Measurements from ENCODE around the gene SAMD4B.

DNA sequence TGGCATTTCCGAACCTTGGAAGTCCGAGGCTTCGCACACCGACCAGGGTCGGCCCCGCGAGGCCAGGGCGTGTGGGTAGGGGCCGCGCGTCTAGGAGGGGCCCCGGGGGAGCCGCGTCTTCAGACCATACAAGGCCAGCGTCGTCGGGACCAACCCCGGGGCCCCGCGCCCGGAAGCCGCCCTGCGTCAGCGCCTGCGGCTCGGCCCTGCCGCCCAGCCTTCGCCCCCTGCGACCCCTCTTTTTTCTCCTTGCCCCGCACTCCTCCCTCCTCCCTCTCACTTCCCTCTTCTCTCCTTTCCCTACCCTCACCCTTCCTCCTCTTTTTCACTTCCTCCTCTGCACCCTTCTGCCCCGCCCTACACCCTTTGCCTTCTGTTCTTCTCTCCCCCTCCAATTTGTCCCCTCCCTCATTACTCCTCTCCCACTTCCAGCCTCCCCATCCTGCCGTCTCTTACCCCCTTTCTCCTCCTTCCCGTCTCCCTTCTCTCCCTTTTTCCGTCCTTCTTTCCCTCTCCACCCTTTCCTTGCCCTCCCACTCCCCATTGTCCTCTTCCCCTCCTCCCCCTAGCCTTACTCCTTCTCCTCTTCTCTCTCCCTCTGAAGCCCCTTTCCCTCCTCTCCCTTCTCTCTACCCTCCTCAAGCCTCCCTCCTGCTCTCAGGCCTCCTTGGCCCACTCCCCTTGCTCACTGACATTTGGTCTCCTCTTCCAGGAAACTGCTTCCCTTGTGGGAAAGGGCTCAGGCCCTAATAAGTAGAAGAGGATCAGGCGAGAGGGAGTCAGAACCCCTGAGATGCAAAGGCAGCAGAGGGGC is 68.0 kb downstream of the SAMD4B start:
- TF ChIP-seq, protein P1, sequence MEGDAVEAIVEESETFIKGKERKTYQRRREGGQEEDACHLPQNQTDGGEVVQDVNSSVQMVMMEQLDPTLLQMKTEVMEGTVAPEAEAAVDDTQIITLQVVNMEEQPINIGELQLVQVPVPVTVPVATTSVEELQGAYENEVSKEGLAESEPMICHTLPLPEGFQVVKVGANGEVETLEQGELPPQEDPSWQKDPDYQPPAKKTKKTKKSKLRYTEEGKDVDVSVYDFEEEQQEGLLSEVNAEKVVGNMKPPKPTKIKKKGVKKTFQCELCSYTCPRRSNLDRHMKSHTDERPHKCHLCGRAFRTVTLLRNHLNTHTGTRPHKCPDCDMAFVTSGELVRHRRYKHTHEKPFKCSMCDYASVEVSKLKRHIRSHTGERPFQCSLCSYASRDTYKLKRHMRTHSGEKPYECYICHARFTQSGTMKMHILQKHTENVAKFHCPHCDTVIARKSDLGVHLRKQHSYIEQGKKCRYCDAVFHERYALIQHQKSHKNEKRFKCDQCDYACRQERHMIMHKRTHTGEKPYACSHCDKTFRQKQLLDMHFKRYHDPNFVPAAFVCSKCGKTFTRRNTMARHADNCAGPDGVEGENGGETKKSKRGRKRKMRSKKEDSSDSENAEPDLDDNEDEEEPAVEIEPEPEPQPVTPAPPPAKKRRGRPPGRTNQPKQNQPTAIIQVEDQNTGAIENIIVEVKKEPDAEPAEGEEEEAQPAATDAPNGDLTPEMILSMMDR (IDR thresholded peaks at IDR 0.05; ENCODE audit: low read depth, low read length): no peak
- no peak for TF ChIP-seq POLR2A (IDR thresholded peaks at IDR 0.05; ENCODE audit: extremely low read depth, insufficient read length)
- TF ChIP-seq, protein P2, sequence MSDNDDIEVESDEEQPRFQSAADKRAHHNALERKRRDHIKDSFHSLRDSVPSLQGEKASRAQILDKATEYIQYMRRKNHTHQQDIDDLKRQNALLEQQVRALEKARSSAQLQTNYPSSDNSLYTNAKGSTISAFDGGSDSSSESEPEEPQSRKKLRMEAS (IDR thresholded peaks at IDR 0.05; ENCODE audit: low read depth, low read length): no peak

Data from NB4 (cell line).